HG02885 (cell line): ENCODE measurements around the gene CCDC178.

Experiments
- ATAC-seq: cut with Tn5 transposase; IDR thresholded peaks from one replicate; pipeline ENCODE4 v1.9.1; 2021; ENCODE audit warnings: mild to moderate bottlenecking; ENCODE audit not compliant: unreplicated experiment, poor library complexity

The CCDC178 gene

GRCh38 chr18:33135951-33136660 is 304.4 kb downstream of the CCDC178 start:
- ATAC-seq, result no peak

- no peak for ATAC-seq
These were observed 307.9 kb downstream of the CCDC178 start for GRCh38 chr18:33132657-33133056.

GRCh38 chr18:33128581-33128980 is 311.9 kb downstream of the CCDC178 start:
- no peak for ATAC-seq

- no peak for ATAC-seq
These were observed 316.5 kb downstream of the CCDC178 start for GRCh38 chr18:33123862-33124518.

- ATAC-seq, result no peak
These were observed 324.1 kb downstream of the CCDC178 start for GRCh38 chr18:33116376-33116775.

- no peak for ATAC-seq
These were observed 324.6 kb downstream of the CCDC178 start for GRCh38 chr18:33115917-33116316.

- no peak for ATAC-seq
These were observed 325.0 kb downstream of the CCDC178 start for GRCh38 chr18:33115476-33115875.

GRCh38 chr18:33114749-33115148 is 325.8 kb downstream of the CCDC178 start:
- ATAC-seq, result no peak

GRCh38 chr18:33113416-33113815 is 327.1 kb downstream of the CCDC178 start:
- ATAC-seq, result no peak

- ATAC-seq, result no peak
These were observed 333.0 kb downstream of the CCDC178 start for GRCh38 chr18:33107511-33107910.

GRCh38 chr18:33101316-33101715 is 339.2 kb downstream of the CCDC178 start:
- ATAC-seq, result no peak

- ATAC-seq, result no peak
These were observed 340.9 kb downstream of the CCDC178 start for GRCh38 chr18:33099626-33100025.

- ATAC-seq, result no peak
These were observed 343.4 kb downstream of the CCDC178 start for GRCh38 chr18:33097126-33097525.

GRCh38 chr18:33090461-33090860 is 350.1 kb downstream of the CCDC178 start:
- no peak for ATAC-seq

GRCh38 chr18:33076601-33077000 is 363.9 kb downstream of the CCDC178 start:
- no peak for ATAC-seq

GRCh38 chr18:33074125-33074524 is 366.4 kb downstream of the CCDC178 start:
- no peak for ATAC-seq

GRCh38 chr18:33062834-33063364 is 377.6 kb downstream of the CCDC178 start:
- ATAC-seq, result no peak

- ATAC-seq, result no peak
These were observed 387.6 kb downstream of the CCDC178 start for GRCh38 chr18:33052886-33053285.

GRCh38 chr18:33051407-33051806 is 389.1 kb downstream of the CCDC178 start:
- no peak for ATAC-seq

- no peak for ATAC-seq
These were observed 400.3 kb downstream of the CCDC178 start for GRCh38 chr18:33040213-33040612.

- no peak for ATAC-seq
These were observed 405.6 kb downstream of the CCDC178 start for GRCh38 chr18:33034945-33035344.

- ATAC-seq, result no peak
These were observed 406.3 kb downstream of the CCDC178 start for GRCh38 chr18:33034212-33034611.
